SK-N-MC (cell line): ENCODE data around the gene NKD2.

Experiments
- DNase-seq: peaks from one replicate; pipeline ENCODE4 v3.0.0-alpha.2; 2011; ENCODE audit warnings: low read depth, low spot score
- H3K27ac ChIP-seq: fragments of 200-600 bp; sonication (generic); 2 replicates; pipeline ENCODE4 v1.5.1; 2016; ENCODE audit warnings: mixed run types
- H3K36me3 ChIP-seq: fragments of 200-600 bp; sonication (generic); 2 replicates; pipeline ENCODE4 v1.6.1; 2017; ENCODE audit warnings: antibody characterized with exemption, low read length, mixed read lengths; ENCODE audit not compliant: insufficient read depth
- H3K4me3 ChIP-seq: fragments of 200-600 bp; sonication (generic); 2 replicates; pipeline ENCODE4 v1.5.1; 2016
- H3K9ac ChIP-seq: fragments of 200-600 bp; sonication (generic); 2 replicates; pipeline ENCODE4 v1.8.0; 2017; ENCODE audit warnings: mixed run types, mixed read lengths; ENCODE audit not compliant: insufficient read length
- H3K9me3 ChIP-seq: fragments of 200-600 bp; sonication (generic); 2 replicates; pipeline ENCODE4 v1.6.1; 2017; ENCODE audit warnings: low read depth, mild to moderate bottlenecking, antibody characterized with exemption, low read length, moderate library complexity, mixed read lengths
- EZH2 ChIP-seq: fragments of 200-600 bp; sonication (generic); IDR thresholded peaks from one replicate; pipeline ENCODE4 v1.6.1; 2017; ENCODE audit warnings: antibody characterized with exemption
- FOXP2 ChIP-seq: optimal IDR thresholded peaks from 2 replicates; pipeline ENCODE3; 2011; ENCODE audit warnings: mild to moderate bottlenecking, moderate library complexity; ENCODE audit not compliant: insufficient read depth; ENCODE audit errors: extremely low read length, control extremely low read depth
- POLR2AphosphoS5 ChIP-seq: IDR thresholded peaks from 2 replicates; pipeline ENCODE4 v1.6.1; 2012; ENCODE audit warnings: mild to moderate bottlenecking, low read depth, low read length, borderline replicate concordance

Gene NKD2

DNA sequence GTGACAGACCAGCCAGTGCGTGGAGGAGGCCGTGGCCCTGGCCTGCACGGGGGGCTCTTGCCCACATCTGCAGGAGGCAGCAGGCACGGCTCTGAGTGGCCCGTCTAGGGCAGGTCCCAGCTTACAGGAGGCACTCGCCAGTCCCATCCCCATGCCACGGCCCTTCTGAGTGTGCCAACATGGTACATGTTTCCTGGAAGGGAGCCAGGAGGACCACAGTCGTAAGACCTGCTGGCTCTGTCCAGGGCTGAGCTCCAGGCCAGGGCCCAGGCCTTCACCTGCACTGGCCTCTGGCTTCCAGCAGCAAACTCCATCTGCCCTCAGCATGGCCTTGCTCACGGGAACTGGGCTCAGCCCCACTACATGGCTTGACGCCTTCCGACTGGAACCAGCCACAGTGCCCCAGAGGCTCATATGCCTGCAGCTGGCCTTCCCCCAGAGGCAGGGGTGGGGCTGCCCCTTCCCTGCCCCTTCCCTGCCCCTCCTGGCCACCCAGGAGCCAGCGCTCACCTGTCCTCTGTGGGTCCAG lies 3.8 kb downstream of the NKD2 start:
- no peak for DNase-seq
- Histone ChIP-seq H3K27ac (no peak overlapping the region), H3K9ac (no peak overlapping the region), H3K36me3 (no peaks in the 10 kb centered on the region), H3K9me3 (no peaks in the 10 kb centered on the region), H3K4me3 (no peak overlapping the region)
- no peak for TF ChIP-seq FOXP2
- TF ChIP-seq POLR2AphosphoS5, result no peak
- no peak for TF ChIP-seq EZH2

DNA sequence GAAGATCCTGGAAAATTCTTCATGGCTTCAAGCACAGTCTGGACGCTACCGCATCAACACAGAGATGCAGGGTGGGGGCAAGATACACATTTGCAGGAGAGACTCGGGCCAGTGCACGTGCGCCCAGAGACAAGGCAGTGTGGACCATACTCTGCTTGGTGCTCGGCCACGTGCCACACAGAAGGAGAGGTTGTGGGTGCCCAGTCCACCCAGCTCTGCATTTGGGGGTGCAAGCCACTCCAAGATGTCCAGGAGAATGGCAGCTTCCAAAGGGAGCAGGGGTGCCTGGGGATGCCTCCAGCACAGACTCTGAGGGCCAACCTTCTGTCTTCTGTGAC lies 4.3 kb downstream of the NKD2 start:
- Histone ChIP-seq H3K4me3 (no peak overlapping the region), H3K9ac (no peak overlapping the region)

GRCh38 chr5:1013238-1013947 lies 4.8 kb downstream of the NKD2 start:
- no peak for DNase-seq
- no peaks in the 10 kb centered on the region for H3K36me3 ChIP-seq
- no peak overlapping the region for H3K9ac ChIP-seq
- no peak overlapping the region for H3K4me3 ChIP-seq
- no peak for TF ChIP-seq EZH2
- no peak for TF ChIP-seq FOXP2
- no peak for TF ChIP-seq POLR2AphosphoS5
- no peak overlapping the region for H3K27ac ChIP-seq
- H3K9me3 ChIP-seq, result no peaks in the 10 kb centered on the region

More for the DNA sequence above, 4.3 kb downstream of the NKD2 start:
- H3K36me3 ChIP-seq, result no peaks in the 10 kb centered on the region
- no peak for TF ChIP-seq EZH2
- no peak for TF ChIP-seq POLR2AphosphoS5
- no peak for TF ChIP-seq FOXP2
- H3K27ac ChIP-seq, result no peak overlapping the region
- DNase-seq, result no peak
- H3K9me3 ChIP-seq, result no peaks in the 10 kb centered on the region

- Histone ChIP-seq H3K4me3 (no peak overlapping the region), H3K36me3 (no peaks in the 10 kb centered on the region)
- no peak for DNase-seq
These were observed 5.3 kb downstream of the NKD2 start for GRCh38 chr5:1013948-1014301.

DNA sequence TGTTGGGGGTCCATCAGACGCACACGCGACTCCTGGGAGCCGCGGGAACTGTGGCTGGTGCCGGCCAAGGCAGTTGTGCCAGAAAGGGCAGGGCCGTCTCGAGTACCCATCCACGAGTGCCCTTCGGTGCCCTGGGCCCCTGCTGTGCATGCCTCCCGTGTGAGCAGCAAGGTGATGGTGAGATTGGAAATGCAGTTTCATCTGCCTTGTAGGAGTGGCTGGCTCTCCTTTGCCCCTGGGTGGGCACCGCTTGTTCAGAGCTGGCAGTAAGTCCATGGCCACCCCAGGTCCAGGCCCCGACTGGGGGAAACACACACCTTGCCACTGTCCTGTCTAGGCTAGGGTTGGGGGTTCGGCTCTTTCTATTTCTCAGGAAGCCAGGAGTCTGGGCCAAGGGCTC lies 5.7 kb downstream of the NKD2 start:
- Histone ChIP-seq H3K9ac (no peak overlapping the region), H3K27ac (no peak overlapping the region), H3K9me3 (no peaks in the 10 kb centered on the region), H3K36me3 (no peaks in the 10 kb centered on the region), H3K4me3 (no peak overlapping the region)
- no peak for TF ChIP-seq POLR2AphosphoS5
- no peak for TF ChIP-seq EZH2
- no peak for TF ChIP-seq FOXP2
- DNase-seq, result no peak

More at GRCh38 chr5:1013948-1014301, 5.3 kb downstream of the NKD2 start:
- no peak for TF ChIP-seq POLR2AphosphoS5
- no peak for TF ChIP-seq EZH2
- TF ChIP-seq FOXP2, result no peak
- Histone ChIP-seq H3K27ac (no peak overlapping the region), H3K9ac (no peak overlapping the region), H3K9me3 (no peaks in the 10 kb centered on the region)

DNA sequence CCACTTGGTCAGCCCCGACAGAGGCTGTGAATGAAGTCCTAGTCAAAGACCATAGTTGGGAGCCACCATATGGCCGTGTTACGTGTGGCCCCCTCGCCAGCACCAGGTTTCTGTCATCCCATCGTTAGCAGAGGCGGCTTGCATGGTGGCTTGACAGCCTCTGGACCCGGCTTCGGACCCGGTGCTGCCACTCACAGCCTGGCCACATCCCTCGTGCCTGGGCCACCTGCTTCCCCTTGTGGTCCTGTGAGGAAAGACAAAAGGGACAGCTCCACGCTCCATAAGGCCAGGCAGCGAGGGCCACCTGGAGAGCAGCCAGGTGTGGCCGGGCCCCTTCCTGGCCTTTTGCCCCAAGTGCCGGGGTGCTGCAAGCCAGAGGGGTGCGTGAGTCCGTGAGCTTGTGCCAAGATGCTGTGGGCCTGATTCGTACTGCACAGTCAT lies 6.2 kb downstream of the NKD2 start:
- Histone ChIP-seq H3K9ac (no peak overlapping the region), H3K36me3 (no peaks in the 10 kb centered on the region), H3K9me3 (no peaks in the 10 kb centered on the region), H3K4me3 (no peak overlapping the region), H3K27ac (no peak overlapping the region)
- no peak for DNase-seq
- TF ChIP-seq POLR2AphosphoS5 (no peak), EZH2 (no peak), FOXP2 (no peak)

DNA sequence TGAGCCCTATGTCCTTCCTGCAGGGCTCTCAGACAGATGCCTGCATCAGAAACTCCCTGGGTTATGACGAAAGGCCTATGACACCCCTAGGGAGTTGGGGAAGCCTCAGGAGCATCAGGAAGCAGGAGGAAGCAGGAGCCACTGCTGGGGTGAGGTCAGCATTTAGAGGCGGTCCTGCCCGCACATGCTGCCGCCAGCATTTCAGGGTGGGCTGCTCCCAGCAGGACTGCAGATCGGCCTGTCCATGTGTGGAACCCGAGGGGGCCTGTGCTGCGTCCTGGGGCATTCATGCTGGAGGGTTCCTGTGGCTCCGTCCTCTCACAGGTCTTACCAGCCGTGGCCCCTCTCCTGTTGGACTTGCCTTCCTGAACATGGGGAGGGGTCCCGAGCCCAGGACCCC lies 6.9 kb downstream of the NKD2 start:
- no peak overlapping the region for H3K27ac ChIP-seq
- H3K9ac ChIP-seq, result no peak overlapping the region
- no peak for DNase-seq
- no peak overlapping the region for H3K4me3 ChIP-seq
- TF ChIP-seq EZH2 (no peak), FOXP2 (no peak), POLR2AphosphoS5 (no peak)
- no peaks in the 10 kb centered on the region for H3K36me3 ChIP-seq
- H3K9me3 ChIP-seq, result no peaks in the 10 kb centered on the region

DNA sequence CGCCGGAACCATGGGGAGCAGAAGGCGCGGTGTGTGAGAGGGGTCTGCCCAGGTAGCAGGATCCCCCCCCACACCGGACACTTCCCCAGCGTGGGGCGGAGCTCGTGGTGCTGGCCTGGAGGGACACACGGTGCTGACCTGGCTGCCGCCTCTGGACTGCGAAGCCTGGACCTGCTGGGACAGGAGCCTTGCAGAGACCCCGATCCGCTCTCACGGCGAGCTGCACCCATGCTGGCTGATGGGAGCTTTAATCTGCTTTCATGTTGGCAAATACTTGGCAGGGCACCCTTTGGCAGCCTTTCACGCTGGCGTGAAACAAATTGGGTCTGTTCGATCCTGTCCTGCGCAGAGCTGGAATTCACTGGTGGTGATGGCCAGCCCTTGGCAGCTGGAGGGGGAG lies 7.4 kb downstream of the NKD2 start:
- DNase-seq, result no peak
- H3K27ac ChIP-seq, result no peak overlapping the region
- no peak overlapping the region for H3K4me3 ChIP-seq
- no peaks in the 10 kb centered on the region for H3K9me3 ChIP-seq
- H3K9ac ChIP-seq, result no peak overlapping the region
- no peaks in the 10 kb centered on the region for H3K36me3 ChIP-seq
- TF ChIP-seq FOXP2 (no peak), EZH2 (no peak), POLR2AphosphoS5 (no peak)

DNA sequence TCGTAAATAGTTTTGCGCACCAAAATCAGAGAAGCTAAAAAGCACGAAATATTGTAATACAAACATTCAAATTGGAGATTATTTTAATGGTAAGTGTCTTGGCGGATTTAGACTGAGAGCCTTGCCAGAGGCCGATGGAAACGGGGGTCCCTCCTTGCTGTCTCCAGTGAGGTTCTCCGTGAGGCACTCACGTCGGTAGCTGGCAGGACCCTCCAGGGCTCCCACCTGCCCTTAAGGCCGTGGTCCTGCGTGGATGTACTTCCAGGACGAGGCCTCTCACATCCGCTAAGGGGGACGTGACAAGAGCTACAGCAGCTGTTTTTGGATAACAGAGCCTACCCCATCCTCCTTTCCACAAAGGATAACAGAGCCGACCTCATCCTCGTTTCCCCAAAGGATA lies 7.9 kb downstream of the NKD2 start:
- H3K27ac ChIP-seq, result no peak overlapping the region
- H3K9me3 ChIP-seq, result no peaks in the 10 kb centered on the region
- TF ChIP-seq FOXP2, result no peak
- TF ChIP-seq EZH2, result no peak
- TF ChIP-seq POLR2AphosphoS5, result no peak
- no peak overlapping the region for H3K4me3 ChIP-seq
- no peaks in the 10 kb centered on the region for H3K36me3 ChIP-seq
- H3K9ac ChIP-seq, result no peak overlapping the region
- no peak for DNase-seq
